ENCODE data around the gene CTPS1.
A peak's percentile ranks its signal among the peaks of the same experiment; 100 is the strongest.

The CTPS1 gene

GRCh38 chr1:40979241-40980067, at the start of gene CTPS1:
Gene CTPS1, plus strand, starts transcription at chr1:40979696. Its CDS starts 3,595 bp downstream, at chr1:40983291.
- peak; percentile 99 for DNase-seq (ENCODE audit: low spot score)

- DNase-seq (ENCODE audit: low spot score), result no peak
Measured at GRCh38 chr1:40930174-40930964, 49.1 kb upstream of the CTPS1 start.

- DNase-seq (ENCODE audit: low spot score), result no peak
Measured at GRCh38 chr1:40931601-40932000, 47.9 kb upstream of the CTPS1 start.

GRCh38 chr1:40932006-40932405, 47.5 kb upstream of the CTPS1 start:
- DNase-seq (ENCODE audit: low spot score), result no peak

- DNase-seq (ENCODE audit: low spot score), result no peak
Measured at GRCh38 chr1:40936931-40937339, 42.6 kb upstream of the CTPS1 start.

- DNase-seq (ENCODE audit: low spot score), result no peak
Measured at GRCh38 chr1:40938393-40938792, 41.1 kb upstream of the CTPS1 start.

- DNase-seq (ENCODE audit: low spot score), result no peak
Measured at GRCh38 chr1:40939320-40940059, 40.0 kb upstream of the CTPS1 start.

- no peak for DNase-seq (ENCODE audit: low spot score)
Measured at GRCh38 chr1:40944326-40944725, 35.2 kb upstream of the CTPS1 start.

- no peak for DNase-seq (ENCODE audit: low spot score)
Measured at GRCh38 chr1:40944841-40945430, 34.6 kb upstream of the CTPS1 start.

GRCh38 chr1:40945491-40945973, 34.0 kb upstream of the CTPS1 start:
- no peak for DNase-seq (ENCODE audit: low spot score)

- no peak for DNase-seq (ENCODE audit: low spot score)
Measured at GRCh38 chr1:40948741-40949443, 30.6 kb upstream of the CTPS1 start.

GRCh38 chr1:40949563-40949962, 29.9 kb upstream of the CTPS1 start:
- no peak for DNase-seq (ENCODE audit: low spot score)

GRCh38 chr1:40951943-40952743, 27.4 kb upstream of the CTPS1 start:
- peak; percentile 74 for DNase-seq (ENCODE audit: low spot score)

- DNase-seq (ENCODE audit: low spot score), result no peak
Measured at GRCh38 chr1:40952744-40953315, 26.7 kb upstream of the CTPS1 start.

GRCh38 chr1:40954626-40955025, 24.9 kb upstream of the CTPS1 start:
- DNase-seq (ENCODE audit: low spot score), result no peak

GRCh38 chr1:40955266-40955665, 24.2 kb upstream of the CTPS1 start:
- no peak for DNase-seq (ENCODE audit: low spot score)

- DNase-seq (ENCODE audit: low spot score), result no peak
Measured at GRCh38 chr1:40956407-40956806, 23.1 kb upstream of the CTPS1 start.

- no peak for DNase-seq (ENCODE audit: low spot score)
Measured at GRCh38 chr1:40958210-40958609, 21.3 kb upstream of the CTPS1 start.

- no peak for DNase-seq (ENCODE audit: low spot score)
Measured at GRCh38 chr1:40965531-40965930, 14.0 kb upstream of the CTPS1 start.

GRCh38 chr1:40966417-40966816, 13.1 kb upstream of the CTPS1 start:
- no peak for DNase-seq (ENCODE audit: low spot score)
